K562 (cell line): ENCODE data around the gene TMEM247. TPM values are rescaled to one million over a fixed set of nuclear protein-coding genes. Genes with fewer than 3 reads are reported as not detected.

Source experiments
- ATAC-seq: fragments of 200-7000 bp; cut with Tn5 transposase; 3 replicates; pipeline ENCODE4 v1.9.1; 2020; ENCODE audit warnings: moderate library complexity
- BruUV-seq: library from RNA; stranded (reverse); fragments of 400-500 nt; replicated peaks from 2 replicates; lab custom pipeline; 2021; lab: Mats Ljungman, UMichigan
- CTCF ChIA-PET: fragments of 300-600 bp; formaldehyde crosslinking; extraction: SDS; loops from one replicate; lab custom pipeline; 2021; ENCODE audit warnings: low intra/inter-chr PET ratio; lab: Yijun Ruan, JAX
- POLR2A ChIA-PET: fragments of 300-600, 350-650 bp; sonication (Branson Sonifier 250); formaldehyde crosslinking; extraction: SDS; loops from one replicate; lab custom pipeline; 2021; ENCODE audit warnings: antibody characterized with exemption, inconsistent platforms; lab: Yijun Ruan, JAX
- DNase-seq, 4 experiments: peaks; one replicate each; pipeline versions ENCODE4 v3.0.0 to v3.0.0-alpha.2; 2011 to 2018; ENCODE audit warnings: low spot score in 3 of 4, mixed read lengths in 3 of 4; ENCODE audit errors: extremely low read depth in 1 of 4
- FAIRE-seq: peaks from 2 replicates; lab custom pipeline; 2011; peaks lifted over from hg19 to GRCh38; lab: Jason Lieb, UNC
- H2AFZ ChIP-seq: 2 replicates; pipeline ENCODE4 v1.6.0; 2011; ENCODE audit warnings: low read depth, low read length, control low read depth, inconsistent platforms
- H3K27ac ChIP-seq: fragments of 200-600 bp; 3 replicates; pipeline ENCODE4 v1.8.0; 2011; ENCODE audit warnings: low read depth, mild to moderate bottlenecking, control low read depth, inconsistent platforms, low read length, moderate library complexity, mixed read lengths; ENCODE audit errors: extremely low read depth
- H3K27me3 ChIP-seq, 2 experiments: fragments of 300-600 bp in 1 of 2; 2 replicates in 1 of 2; 3 replicates in 1 of 2; pipeline versions ENCODE4 v1.6.0 to v1.8.0; 2011; ENCODE audit warnings: inconsistent platforms in 2 of 2, low read length in 2 of 2, mild to moderate bottlenecking in 1 of 2, mixed read lengths in 1 of 2, moderate library complexity in 1 of 2; ENCODE audit not compliant: control insufficient read depth in 2 of 2, insufficient read depth in 2 of 2
- H3K36me3 ChIP-seq: fragments of 300-600 bp; 3 replicates; pipeline ENCODE4 v1.8.0; 2011; ENCODE audit warnings: mild to moderate bottlenecking, low read length, inconsistent platforms; ENCODE audit not compliant: control insufficient read depth, insufficient read depth
- H3K4me1 ChIP-seq, 2 experiments: fragments of 200-600 bp in 1 of 2; replicated peaks in 1 of 2; 2 replicates in 1 of 2; 3 replicates in 1 of 2; pipeline versions ENCODE4 v1.5.1 to v1.8.0; 2011; ENCODE audit warnings: inconsistent platforms in 2 of 2, low read length in 2 of 2, mild to moderate bottlenecking in 1 of 2, mixed read lengths in 1 of 2, moderate library complexity in 1 of 2; ENCODE audit not compliant: control insufficient read depth in 2 of 2, insufficient read depth in 2 of 2
- H3K4me2 ChIP-seq: 2 replicates; pipeline ENCODE4 v1.6.1; 2011; ENCODE audit warnings: low read length, control low read depth, inconsistent platforms, mixed read lengths; ENCODE audit not compliant: insufficient read depth
- H3K4me3 ChIP-seq: fragments of 200-600 bp; sonication (generic), shearing (Covaris generic); 2 replicates; pipeline ENCODE4 v1.5.1; 2016; ENCODE audit warnings: control low read depth, inconsistent platforms
- H3K79me2 ChIP-seq: fragments of 200-600 bp; 3 replicates; pipeline ENCODE4 v1.8.0; 2011; ENCODE audit warnings: low read length, inconsistent platforms; ENCODE audit not compliant: control insufficient read depth, insufficient read depth
- H3K9ac ChIP-seq, 2 experiments: 2 replicates each; pipeline versions ENCODE4 v1.6.0 to v1.6.1; 2011; ENCODE audit warnings: low read depth in 2 of 2, low read length in 2 of 2, control low read depth in 1 of 2, inconsistent platforms in 1 of 2, mild to moderate bottlenecking in 1 of 2, mixed read lengths in 1 of 2; ENCODE audit not compliant: insufficient read depth in 1 of 2
- H3K9me1 ChIP-seq: one replicate; pipeline ENCODE4 v1.6.0; 2011; ENCODE audit warnings: inconsistent platforms, mild to moderate bottlenecking, low read length, moderate library complexity; ENCODE audit not compliant: control insufficient read depth, insufficient read depth
- H3K9me3 ChIP-seq: replicated peaks from 2 replicates; pipeline ENCODE4 v1.5.1; 2011; ENCODE audit warnings: low read depth, low read length, inconsistent platforms; ENCODE audit not compliant: control insufficient read depth, insufficient read depth
- H4K20me1 ChIP-seq: replicated peaks from 2 replicates; pipeline ENCODE4 v1.6.1; 2011; ENCODE audit warnings: low read length, inconsistent platforms, mixed read lengths; ENCODE audit not compliant: control insufficient read depth, insufficient read depth
- CTCF ChIP-seq, 3 experiments: IDR thresholded peaks in 2 of 3; conservative IDR thresholded peaks in 1 of 3; 2 replicates each; pipeline ENCODE4 v1.5.1; 2011 to 2012; ENCODE audit warnings: low read length in 3 of 3, mild to moderate bottlenecking in 3 of 3, control low read depth in 2 of 3, improper control_type of control experiment in 1 of 3, inconsistent platforms in 1 of 3, low read depth in 1 of 3, mixed read lengths in 1 of 3, moderate library complexity in 1 of 3; ENCODE audit not compliant: insufficient read depth in 2 of 3
- MTA2 ChIP-seq: fragments of 450-650 bp; IDR thresholded peaks from 2 replicates; pipeline ENCODE4 v1.6.1; 2016; ENCODE audit warnings: low read depth
- MXI1 ChIP-seq: IDR thresholded peaks from 2 replicates; pipeline ENCODE4 v1.6.1; 2011; ENCODE audit warnings: low read depth, mild to moderate bottlenecking, improper control_type of control experiment, low read length
- TAF7 ChIP-seq: fragments of 450-650 bp; IDR thresholded peaks from 2 replicates; pipeline ENCODE4 v1.6.1; 2016; ENCODE audit warnings: missing genetic modification characterization, missing compliant biosample characterization
- ZFX ChIP-seq: sonication (generic); formaldehyde crosslinking; IDR thresholded peaks from 2 replicates; pipeline ENCODE4 v1.8.0; 2022; ENCODE audit warnings: mild to moderate bottlenecking, missing genetic modification reagents, moderate library complexity
- ZNF212 ChIP-seq: fragments of 450-650 bp; formaldehyde crosslinking; IDR thresholded peaks from 2 replicates; pipeline ENCODE4 v1.4.0; 2020; ENCODE audit warnings: mild to moderate bottlenecking
- WGBS: fragments of 100-300 bp; shearing (Covaris generic); methylation state at CpG from one replicate; pipeline ENCODE4 v1.1.6; 2016; ENCODE audit warnings: low coverage, mixed read lengths; ENCODE audit not compliant: insufficient coverage; ENCODE audit errors: missing lambda C conversion rate; 5-methylcytosine and 5-hydroxymethylcytosine counted together
- in situ Hi-C: fragments of 300-500 bp; cut with MboI; formaldehyde crosslinking; loops from 4 replicates; pipeline ENCODE4 v1.15.0; 2018; ENCODE audit warnings: inconsistent platforms, mixed read lengths
- intact Hi-C: fragments of 100-400 bp; cut with micrococcal nuclease; formaldehyde crosslinking; loops from 2 replicates; pipeline ENCODE4 v1.14.2; 2022
- polyA plus RNA-seq, 8 experiments: library from polyadenylated mRNA; depleted of rRNA in 4 of 8; stranded (reverse) in 5 of 8; unstranded in 3 of 8; fragments of >200 nt; fragmentation: Nextera tagmentation in 2 of 8; fragmentation: Illumina TruSeq in 1 of 8; extraction: Ambion mirVana in 2 of 8; extraction: Trizol in 1 of 8; gene quantifications; 2 replicates each; pipeline versions ENCODE4 v1.2.1 to v1.2.3, GENCODE V29; 2011 to 2014; ENCODE audit warnings: inconsistent platforms in 1 of 8, missing spikeins in 1 of 8
- total RNA-seq, 7 experiments: library from RNA; depleted of rRNA in 6 of 7; stranded (reverse); fragments of >200 nt in 6 of 7; fragmentation: Illumina TruSeq in 2 of 7; extraction: Trizol in 2 of 7; gene quantifications; 2 replicates each; pipeline versions ENCODE4 v1.2.1 to v1.2.3, GENCODE V29; 2011 to 2021; ENCODE audit warnings: low replicate concordance in 1 of 7

TMEM247 gene
- total and polyA plus RNA-seq, 9 of the 15 experiments (the other 6 are each of a cell fraction or from before 2014, with no cell fraction given), result 0.24 to 4.7 (median 3.1) TPM

GRCh38 chr2:46490521-46491141 lies 11.3 kb downstream of the TMEM247 start:
- ChIA-PET POLR2A (interaction anchor here (0.6 to 1.2 kb wide), 6 partner anchors 9 to 400 kb away, joined by 3 to 4 read pairs (median 4); no protein-coding TSS in a partner anchor), CTCF (no interaction called here)
- no peaks in the 10 kb centered on the region for H3K9me3 ChIP-seq
- H3K4me1 ChIP-seq, result no peaks in the 10 kb centered on the region; a peak in 1 of 5 replicates
- no TSS peak for BruUV-seq
- H3K4me2 ChIP-seq, result no peak overlapping the region
- FAIRE-seq, result no peak
- peaks cover 11 to 35% of the 10 kb centered on the region in 2 experiments; a peak in 4 of 5 replicates for H3K27me3 ChIP-seq
- intact Hi-C loops, result no loop called here
- in situ Hi-C loops, result no loop called here
- DNase-seq, result no peak
- no peak overlapping the region for H3K27ac ChIP-seq
- no peak overlapping the region for H3K4me3 ChIP-seq
- peak; percentile 48 for ATAC-seq
- no peak overlapping the region for H3K9ac ChIP-seq
- no peaks in the 10 kb centered on the region for H3K36me3 ChIP-seq
- WGBS, result 21% methylated on average over 6 of the region's 6 CpGs
- H2AFZ ChIP-seq, result no peak overlapping the region
- H3K9me1 ChIP-seq, result no peaks in the 10 kb centered on the region
- TF ChIP-seq CTCF (IDR thresholded peaks at IDR 0.05 in 2 of 3, conservative IDR thresholded peaks at IDR 0.05 in 1 of 3; ENCODE audit: insufficient read depth in 2 of 3, low read depth in 1 of 3, low read length in 3 of 3) (peak in 1 of 3 experiments; percentile 2; a peak in 1 of 6 replicates), MXI1 (no peak), ZFX (CRISPR knock-in tag) (no peak), ZNF212 (CRISPR knock-in tag) (no peak), TAF7 (no peak), MTA2 (no peak)
- TF ChIP-seq, all 486 proteins: peak for 1
- Histone ChIP-seq H3K79me2 (no peaks in the 10 kb centered on the region), H4K20me1 (no peaks in the 10 kb centered on the region)
